Uterus (tissue), 2 donors: ENCODE results near the gene AASS.

ENCODE experiments used
- CTCF ChIP-seq, 4 experiments: fragments of 200-600 bp in 2 of 4; fragments of 450-650 bp in 2 of 4; sonication (generic) in 2 of 4; IDR thresholded peaks; one replicate each; pipeline ENCODE4 v1.5.1; 2016 to 2019; ENCODE audit warnings: antibody characterized with exemption in 4 of 4, mild to moderate bottlenecking in 2 of 4, moderate library complexity in 1 of 4
- POLR2A ChIP-seq, 2 donors: fragments of 450-650 bp; IDR thresholded peaks; one replicate each; pipeline ENCODE4 v1.6.1; 2016; ENCODE audit warnings: antibody characterized with exemption in 2 of 2, mild to moderate bottlenecking in 1 of 2, moderate library complexity in 1 of 2

- TF ChIP-seq CTCF (IDR thresholded peaks at IDR 0.05), result no peak
- no peak for TF ChIP-seq POLR2A (IDR thresholded peaks at IDR 0.05)
Observed at GRCh38 chr7:122118757-122119156, 25.3 kb downstream of the AASS start.
